Testis (tissue), 3 donors: Measurements from ENCODE around the gene SSBP2. TPM values are rescaled to one million over a fixed set of nuclear protein-coding genes. Genes with fewer than 3 reads are reported as not detected.
"Not testable (repeated sequence)": the region's sequence is repeated elsewhere in the genome, so short reads cannot be mapped to it uniquely, and the experiment has no call there.

Experiments used
- DNase-seq: peaks from one replicate; pipeline ENCODE4 v3.0.0-alpha.2; 2019
- H3K27ac ChIP-seq, 2 donors: fragments of 200-600 bp; sonication (generic); one replicate each; pipeline ENCODE4 v1.5.1; 2019
- H3K27me3 ChIP-seq: fragments of 200-600 bp; sonication (generic); one replicate; pipeline ENCODE4 v1.5.1; 2019
- H3K36me3 ChIP-seq: fragments of 200-600 bp; sonication (generic); one replicate; pipeline ENCODE4 v1.5.1; 2017; ENCODE audit warnings: low read depth; ENCODE audit errors: missing control alignments
- H3K4me1 ChIP-seq: fragments of 200-600 bp; sonication (generic); one replicate; pipeline ENCODE4 v1.5.1; 2019
- H3K4me3 ChIP-seq, 2 donors: fragments of 200-600 bp; sonication (generic); one replicate each; pipeline ENCODE4 v1.5.1; 2017 to 2019
- H3K9me3 ChIP-seq: fragments of 200-600 bp; sonication (generic); one replicate; pipeline ENCODE4 v1.5.1; 2017
- POLR2A ChIP-seq: fragments of 450-650 bp; IDR thresholded peaks from one replicate; pipeline ENCODE4 v1.6.1; 2017; ENCODE audit warnings: antibody characterized with exemption, mild to moderate bottlenecking, moderate library complexity
- WGBS, 2 donors: methylation state at CpG; one replicate each; pipeline ENCODE4 v1.1.5; 2018; 5-methylcytosine and 5-hydroxymethylcytosine counted together
- intact Hi-C: fragments of 100-400 bp; cut with DNase I; formaldehyde crosslinking; loops from one replicate; pipeline ENCODE4 v1.15.1; 2023; ENCODE audit warnings: low total_unique reads
- polyA plus RNA-seq: library from polyadenylated mRNA; stranded (reverse); fragments of 350-450 nt; fragmentation: Illumina TruSeq; extraction: RNeasy Lipid Tissue Mini Kit (QIAGEN cat#74804); gene quantifications from one replicate; pipeline ENCODE4 v1.2.3, GENCODE V29; 2014; ENCODE audit warnings: low read depth, low replicate concordance; ENCODE audit not compliant: insufficient read depth
- total RNA-seq, 2 donors: library from RNA; depleted of rRNA; stranded (reverse); fragments of >200 nt; gene quantifications; one replicate each; pipeline ENCODE4 v1.2.3, GENCODE V29; 2016
- TF ChIP-seq, protein P1 (sequence below), 3 experiments: fragments of 450-650 bp in 2 of 3; fragments of 200-600 bp in 1 of 3; sonication (generic) in 1 of 3; IDR thresholded peaks; one replicate each; pipeline ENCODE4 v1.5.1; 2016 to 2019; ENCODE audit warnings: antibody characterized with exemption in 3 of 3, mild to moderate bottlenecking in 2 of 3, moderate library complexity in 1 of 3

The SSBP2 gene
- total and polyA plus RNA-seq, 3 donors from 2014 or later, result 17.5 to 27.6 (median 22.7) TPM

GRCh38 chr5:81486711-81487110, 264.2 kb downstream of the SSBP2 start:
- 83 to 95% methylated on average over 3 of the region's 3 CpGs for WGBS, 2 donors
- no peak for DNase-seq
- Histone ChIP-seq H3K4me1 (peaks cover 3% of the 10 kb centered on the region), H3K27me3 (no peaks in the 10 kb centered on the region), H3K27ac (no peak overlapping the region), H3K36me3 (no peaks in the 10 kb centered on the region), H3K4me3 (no peak overlapping the region), H3K9me3 (no peaks in the 10 kb centered on the region)
- TF ChIP-seq POLR2A, result no peak
- TF ChIP-seq, protein P1, sequence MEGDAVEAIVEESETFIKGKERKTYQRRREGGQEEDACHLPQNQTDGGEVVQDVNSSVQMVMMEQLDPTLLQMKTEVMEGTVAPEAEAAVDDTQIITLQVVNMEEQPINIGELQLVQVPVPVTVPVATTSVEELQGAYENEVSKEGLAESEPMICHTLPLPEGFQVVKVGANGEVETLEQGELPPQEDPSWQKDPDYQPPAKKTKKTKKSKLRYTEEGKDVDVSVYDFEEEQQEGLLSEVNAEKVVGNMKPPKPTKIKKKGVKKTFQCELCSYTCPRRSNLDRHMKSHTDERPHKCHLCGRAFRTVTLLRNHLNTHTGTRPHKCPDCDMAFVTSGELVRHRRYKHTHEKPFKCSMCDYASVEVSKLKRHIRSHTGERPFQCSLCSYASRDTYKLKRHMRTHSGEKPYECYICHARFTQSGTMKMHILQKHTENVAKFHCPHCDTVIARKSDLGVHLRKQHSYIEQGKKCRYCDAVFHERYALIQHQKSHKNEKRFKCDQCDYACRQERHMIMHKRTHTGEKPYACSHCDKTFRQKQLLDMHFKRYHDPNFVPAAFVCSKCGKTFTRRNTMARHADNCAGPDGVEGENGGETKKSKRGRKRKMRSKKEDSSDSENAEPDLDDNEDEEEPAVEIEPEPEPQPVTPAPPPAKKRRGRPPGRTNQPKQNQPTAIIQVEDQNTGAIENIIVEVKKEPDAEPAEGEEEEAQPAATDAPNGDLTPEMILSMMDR (IDR thresholded peaks at IDR 0.05), result no peak
- intact Hi-C loops, result no loop called here

GRCh38 chr5:81482595-81482994, 268.3 kb downstream of the SSBP2 start:
- TF ChIP-seq, protein P1 (IDR thresholded peaks at IDR 0.05), result no peak
- TF ChIP-seq POLR2A, result no peak
- H3K4me1 ChIP-seq, result peaks cover 3% of the 10 kb centered on the region
- H3K36me3 ChIP-seq, result no peaks in the 10 kb centered on the region
- DNase-seq, result no peak
- no peak overlapping the region for H3K27ac ChIP-seq
- WGBS, 2 donors, result 32 to 60% methylated on average over 2 of the region's 2 CpGs
- no peak overlapping the region for H3K4me3 ChIP-seq
- intact Hi-C loops, result no loop called here
- H3K9me3 ChIP-seq, result no peaks in the 10 kb centered on the region
- H3K27me3 ChIP-seq, result no peaks in the 10 kb centered on the region

DNA sequence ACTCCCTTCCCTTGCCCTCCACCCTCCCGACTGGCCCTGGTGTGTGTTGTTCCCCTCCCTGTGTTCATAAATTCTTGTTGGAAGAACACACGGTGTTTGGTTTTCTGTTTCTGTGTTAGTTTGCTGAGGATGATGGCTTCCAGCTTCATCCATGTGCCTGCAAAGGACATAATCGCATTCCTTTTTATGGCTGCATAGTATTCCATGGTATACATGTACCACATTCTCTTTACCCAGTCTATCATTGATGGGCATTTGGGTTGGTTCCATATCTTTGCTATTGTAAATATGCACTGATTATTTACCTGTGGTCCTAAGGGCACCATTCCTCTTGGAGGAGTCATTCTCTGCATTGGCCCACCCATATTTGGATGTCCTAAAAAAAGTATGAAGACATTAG, 277.5 kb downstream of the SSBP2 start:
- H3K27me3 ChIP-seq, H3K36me3 ChIP-seq, H3K4me1 ChIP-seq, H3K4me3 ChIP-seq, DNase-seq, H3K27ac ChIP-seq, H3K9me3 ChIP-seq, intact Hi-C loops: not testable (repeated sequence)
- 94 to 97% methylated on average over 3 of the region's 3 CpGs for WGBS, 2 donors

- Histone ChIP-seq H3K4me3 (no peak overlapping the region), H3K27me3 (no peaks in the 10 kb centered on the region), H3K36me3 (no peaks in the 10 kb centered on the region), H3K27ac (no peak overlapping the region), H3K9me3 (no peaks in the 10 kb centered on the region), H3K4me1 (no peaks in the 10 kb centered on the region)
- TF ChIP-seq, protein P1 (IDR thresholded peaks at IDR 0.05), result no peak
- TF ChIP-seq POLR2A, result no peak
- DNase-seq, result no peak
- intact Hi-C loops, result no loop called here
Measured at GRCh38 chr5:81469676-81470075, 281.2 kb downstream of the SSBP2 start.

GRCh38 chr5:81450940-81451339, 300.0 kb downstream of the SSBP2 start:
- no peaks in the 10 kb centered on the region for H3K36me3 ChIP-seq
- no peak for TF ChIP-seq POLR2A
- TF ChIP-seq, protein P1 (IDR thresholded peaks at IDR 0.05), result no peak
- no peak for DNase-seq
- H3K4me1 ChIP-seq, result no peaks in the 10 kb centered on the region
- WGBS, 2 donors, result 88 to 92% methylated on average over 2 of the region's 2 CpGs
- no peaks in the 10 kb centered on the region for H3K9me3 ChIP-seq
- H3K27ac ChIP-seq, result no peak overlapping the region
- no peaks in the 10 kb centered on the region for H3K27me3 ChIP-seq
- intact Hi-C loops, result no loop called here
- no peak overlapping the region for H3K4me3 ChIP-seq
